PC-3 (cell line): ENCODE measurements around the gene HMCES.

Source experiments
- CTCF ChIP-seq: fragments of 300-600 bp; sonication (generic); conservative IDR thresholded peaks from 2 replicates; pipeline ENCODE4 v1.5.1; 2017; ENCODE audit warnings: antibody characterized with exemption, low read depth, mild to moderate bottlenecking, low read length
- EZH2 ChIP-seq: fragments of 300-600 bp; sonication (generic); IDR thresholded peaks from one replicate; pipeline ENCODE4 v1.6.1; 2017; ENCODE audit warnings: antibody characterized with exemption, mild to moderate bottlenecking, low read length; ENCODE audit not compliant: unreplicated experiment

GRCh38 chr3:129282727-129283327 is 4.2 kb downstream of the HMCES start:
- TF ChIP-seq CTCF (no peak), EZH2 (no peak)
